Neutrophil (primary cell): Measurements from ENCODE around the gene ZNF660.
"Not testable (repeated sequence)": the region's sequence is repeated elsewhere in the genome, so short reads cannot be mapped to it uniquely, and the experiment has no call there.

ENCODE experiments used
- H3K27ac ChIP-seq: fragments of 200-600 bp; sonication (generic); 2 replicates; pipeline ENCODE4 v1.5.1; 2016; ENCODE audit warnings: mild to moderate bottlenecking, moderate library complexity
- H3K27me3 ChIP-seq: fragments of 200-600 bp; sonication (generic); 2 replicates; pipeline ENCODE4 v1.6.0; 2016; ENCODE audit warnings: mild to moderate bottlenecking
- H3K36me3 ChIP-seq: fragments of 200-600 bp; sonication (generic); 2 replicates; pipeline ENCODE4 v1.5.1; 2017
- H3K4me1 ChIP-seq, 2 experiments: fragments of 200-600 bp in 1 of 2; sonication (generic) in 1 of 2; 1 replicate in 1 of 2; 2 replicates in 1 of 2; pipeline versions ENCODE4 v1.5.1 to v1.6.1; 2013 to 2016; ENCODE audit warnings: low read depth in 1 of 2, low read length in 1 of 2, mild to moderate bottlenecking in 1 of 2, moderate library complexity in 1 of 2; ENCODE audit not compliant: control insufficient read depth in 1 of 2, insufficient read depth in 1 of 2
- H3K4me3 ChIP-seq, 2 experiments: fragments of 200-600 bp in 1 of 2; sonication (generic) in 1 of 2; 1 replicate in 1 of 2; 2 replicates in 1 of 2; pipeline ENCODE4 v1.5.1; 2013 to 2016; ENCODE audit warnings: low read depth in 1 of 2, low read length in 1 of 2, mild to moderate bottlenecking in 1 of 2, moderate library complexity in 1 of 2
- H3K9me3 ChIP-seq: fragments of 200-600 bp; sonication (generic); 2 replicates; pipeline ENCODE4 v1.5.1; 2016
- TF ChIP-seq, protein P1 (sequence below): fragments of 200-600 bp; sonication (generic); IDR thresholded peaks from 2 replicates; pipeline ENCODE4 v1.5.1; 2016; ENCODE audit warnings: antibody characterized with exemption

ZNF660 gene

DNA sequence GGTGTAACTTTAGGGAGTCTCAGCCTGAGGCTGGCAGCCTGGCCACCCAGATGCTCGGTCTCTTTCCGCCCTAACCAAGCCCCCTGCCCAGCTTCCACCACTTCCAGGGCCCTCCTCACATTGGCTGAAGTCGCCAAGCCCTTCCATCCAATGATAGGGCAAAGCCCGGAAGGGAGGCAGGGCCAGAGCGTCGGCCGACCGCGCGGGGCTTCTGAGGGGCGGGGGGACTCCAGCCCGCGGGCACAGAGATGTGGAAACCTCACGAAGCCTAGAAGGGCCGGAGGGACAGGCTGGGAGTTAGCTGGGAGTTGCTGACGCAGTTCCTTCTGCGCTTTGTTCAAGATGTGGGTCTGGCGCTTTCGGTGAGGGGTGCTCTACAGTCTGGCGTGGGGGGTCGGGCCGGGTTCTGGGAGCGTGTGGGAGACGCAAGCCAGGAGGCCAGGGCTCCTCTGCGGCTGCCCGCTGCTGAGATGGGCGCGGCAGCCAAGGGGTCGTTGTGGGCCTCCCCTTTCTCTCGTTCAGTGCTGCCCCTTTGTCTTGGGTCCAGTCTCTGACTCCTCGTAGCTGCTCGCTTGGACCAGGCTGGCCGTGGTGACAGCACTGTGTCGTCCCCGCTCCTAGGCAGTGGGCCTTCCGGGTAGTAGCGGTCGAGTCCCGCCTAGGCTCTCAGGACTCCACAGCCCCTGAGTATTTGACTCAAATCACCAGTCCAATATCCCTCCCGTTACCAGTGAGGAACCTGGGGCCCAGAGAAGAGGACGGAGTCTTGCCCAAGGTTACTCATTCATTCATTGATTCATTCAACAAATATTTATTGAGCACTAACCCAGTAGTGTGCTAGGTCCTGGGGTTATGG, at the start of gene ZNF660:
Gene ZNF660, plus strand, starts transcription at position 319 of the 856 bp plus-strand sequence. CDS start 9,230 bp downstream, outside the sequence.
- no peaks in the 10 kb centered on the region for H3K36me3 ChIP-seq
- H3K9me3 ChIP-seq: no peaks in the 10 kb centered on the region
- no peak within 1 kb of the TSS for H3K27ac ChIP-seq
- H3K4me1 ChIP-seq: peaks cover 9% of the 10 kb centered on the region in 2 experiments
- peaks cover 47% of the 10 kb centered on the region for H3K27me3 ChIP-seq
- TF ChIP-seq, protein P1, sequence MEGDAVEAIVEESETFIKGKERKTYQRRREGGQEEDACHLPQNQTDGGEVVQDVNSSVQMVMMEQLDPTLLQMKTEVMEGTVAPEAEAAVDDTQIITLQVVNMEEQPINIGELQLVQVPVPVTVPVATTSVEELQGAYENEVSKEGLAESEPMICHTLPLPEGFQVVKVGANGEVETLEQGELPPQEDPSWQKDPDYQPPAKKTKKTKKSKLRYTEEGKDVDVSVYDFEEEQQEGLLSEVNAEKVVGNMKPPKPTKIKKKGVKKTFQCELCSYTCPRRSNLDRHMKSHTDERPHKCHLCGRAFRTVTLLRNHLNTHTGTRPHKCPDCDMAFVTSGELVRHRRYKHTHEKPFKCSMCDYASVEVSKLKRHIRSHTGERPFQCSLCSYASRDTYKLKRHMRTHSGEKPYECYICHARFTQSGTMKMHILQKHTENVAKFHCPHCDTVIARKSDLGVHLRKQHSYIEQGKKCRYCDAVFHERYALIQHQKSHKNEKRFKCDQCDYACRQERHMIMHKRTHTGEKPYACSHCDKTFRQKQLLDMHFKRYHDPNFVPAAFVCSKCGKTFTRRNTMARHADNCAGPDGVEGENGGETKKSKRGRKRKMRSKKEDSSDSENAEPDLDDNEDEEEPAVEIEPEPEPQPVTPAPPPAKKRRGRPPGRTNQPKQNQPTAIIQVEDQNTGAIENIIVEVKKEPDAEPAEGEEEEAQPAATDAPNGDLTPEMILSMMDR: no peak
- peak within 1 kb of the TSS; percentile 46 to 50 for H3K4me3 ChIP-seq

DNA sequence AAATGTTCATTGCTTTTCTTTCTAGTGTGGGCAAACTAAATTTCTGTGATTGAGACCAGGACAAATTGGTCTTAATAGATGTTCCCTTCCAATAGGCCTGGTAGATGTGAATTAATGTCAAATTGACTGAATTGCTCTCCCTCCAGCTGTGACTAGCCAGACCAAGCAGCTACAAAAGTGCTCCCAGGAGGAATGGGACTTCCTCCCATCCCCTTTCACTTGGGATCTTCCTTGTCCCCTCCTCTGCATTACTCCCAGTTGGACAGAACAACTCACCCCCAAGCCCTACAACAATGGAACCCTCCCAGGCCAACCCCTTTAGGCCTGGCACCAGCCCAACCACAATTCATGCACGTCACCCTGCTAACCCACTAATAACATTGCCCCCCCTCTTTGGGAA, 49.4 kb upstream of the ZNF660 start:
- H3K36me3 ChIP-seq: no peaks in the 10 kb centered on the region
- H3K4me3 ChIP-seq: no peak overlapping the region
- H3K27ac ChIP-seq: no peak overlapping the region
- H3K4me1 ChIP-seq: no peaks in the 10 kb centered on the region
- TF ChIP-seq, protein P1: no peak
- H3K27me3 ChIP-seq: peaks cover 57% of the 10 kb centered on the region
- no peaks in the 10 kb centered on the region for H3K9me3 ChIP-seq

DNA sequence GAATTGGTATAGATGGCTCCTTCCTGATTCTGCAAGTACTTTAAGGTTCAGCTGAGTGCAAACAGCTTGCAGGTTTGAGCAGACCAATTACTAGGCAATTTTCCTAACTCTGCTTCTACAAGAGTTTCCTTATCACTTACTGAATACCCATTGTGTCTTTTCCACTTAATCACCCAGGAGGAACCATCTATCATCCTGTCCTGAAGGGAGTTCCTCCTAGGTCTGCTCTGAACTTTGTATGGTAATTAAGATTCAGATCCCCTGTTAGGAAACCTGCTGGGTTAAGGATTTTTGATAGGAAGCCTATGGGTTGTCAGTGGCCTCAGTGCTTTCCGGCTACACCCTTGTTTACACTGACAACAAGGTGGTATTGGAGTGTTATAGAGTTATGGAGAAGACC, 40.0 kb upstream of the ZNF660 start:
- not testable (repeated sequence) for H3K27ac ChIP-seq, H3K36me3 ChIP-seq, H3K9me3 ChIP-seq, H3K4me3 ChIP-seq, H3K4me1 ChIP-seq
- H3K27me3 ChIP-seq: peaks cover 11% of the 10 kb centered on the region

GRCh38 chr3:44554626-44555592, 29.9 kb upstream of the ZNF660 start, which contains the start of gene ZKSCAN7:
Gene ZKSCAN7 (plus strand): TSS chr3:44555193. CDS start chr3:44557048, 1,855 bp downstream.
- Histone ChIP-seq H3K9me3 (no peaks in the 10 kb centered on the region), H3K4me1 (peaks cover 20 to 34% of the 10 kb centered on the region in 2 experiments), H3K36me3 (no peaks in the 10 kb centered on the region), H3K27me3 (peaks cover 10% of the 10 kb centered on the region), H3K4me3 (peak within 1 kb of the TSS; percentile 68 to 88), H3K27ac (peak within 1 kb of the TSS; percentile 79)
- TF ChIP-seq, protein P1: peak; percentile 27

GRCh38 chr3:44555723-44556122, 29.0 kb upstream of the ZNF660 start:
- peak overlapping the region; percentile 79 for H3K27ac ChIP-seq
- TF ChIP-seq, protein P1: no peak
- peaks cover 26 to 40% of the 10 kb centered on the region in 2 experiments for H3K4me1 ChIP-seq
- H3K4me3 ChIP-seq: peak overlapping the region; percentile 68 to 88
- no peaks in the 10 kb centered on the region for H3K9me3 ChIP-seq
- H3K36me3 ChIP-seq: no peaks in the 10 kb centered on the region
- H3K27me3 ChIP-seq: peaks cover 10% of the 10 kb centered on the region
